ENCODE data around the gene ZNF85. TPM values are rescaled to one million over a fixed set of nuclear protein-coding genes. Genes with fewer than 3 reads are reported as not detected.

The ZNF85 gene
- total and polyA plus RNA-seq, 2 experiments from 2014 or later: 18.3 to 28.8 TPM

GRCh38 chr19:20912973-20913372 is 10.1 kb upstream of the ZNF85 start:
- H2AFZ ChIP-seq: no peak overlapping the region
- H3K9me3 Mint-ChIP-seq: peaks cover 87% of the 10 kb centered on the region
- no peak overlapping the region for H3K4me3 ChIP-seq
- H3K4me1 Mint-ChIP-seq: no peaks in the 10 kb centered on the region; the same call in 2 of the 3 replicates
- H3K9me2 ChIP-seq (ENCODE audit: insufficient read depth): no peaks in the 10 kb centered on the region
- no peak for DNase-seq (ENCODE audit: low spot score)
- no peak overlapping the region for H3K4me3 Mint-ChIP-seq
- H3K27me3 Mint-ChIP-seq (ENCODE audit: insufficient read depth, low read depth, poor library complexity): peaks cover 21% of the 10 kb centered on the region
- no peaks in the 10 kb centered on the region for H3K79me2 ChIP-seq (replicated peaks; ENCODE audit: insufficient read depth)
- no peaks in the 10 kb centered on the region for H3K4me1 ChIP-seq (ENCODE audit: insufficient read depth)
- TF ChIP-seq, protein P1, sequence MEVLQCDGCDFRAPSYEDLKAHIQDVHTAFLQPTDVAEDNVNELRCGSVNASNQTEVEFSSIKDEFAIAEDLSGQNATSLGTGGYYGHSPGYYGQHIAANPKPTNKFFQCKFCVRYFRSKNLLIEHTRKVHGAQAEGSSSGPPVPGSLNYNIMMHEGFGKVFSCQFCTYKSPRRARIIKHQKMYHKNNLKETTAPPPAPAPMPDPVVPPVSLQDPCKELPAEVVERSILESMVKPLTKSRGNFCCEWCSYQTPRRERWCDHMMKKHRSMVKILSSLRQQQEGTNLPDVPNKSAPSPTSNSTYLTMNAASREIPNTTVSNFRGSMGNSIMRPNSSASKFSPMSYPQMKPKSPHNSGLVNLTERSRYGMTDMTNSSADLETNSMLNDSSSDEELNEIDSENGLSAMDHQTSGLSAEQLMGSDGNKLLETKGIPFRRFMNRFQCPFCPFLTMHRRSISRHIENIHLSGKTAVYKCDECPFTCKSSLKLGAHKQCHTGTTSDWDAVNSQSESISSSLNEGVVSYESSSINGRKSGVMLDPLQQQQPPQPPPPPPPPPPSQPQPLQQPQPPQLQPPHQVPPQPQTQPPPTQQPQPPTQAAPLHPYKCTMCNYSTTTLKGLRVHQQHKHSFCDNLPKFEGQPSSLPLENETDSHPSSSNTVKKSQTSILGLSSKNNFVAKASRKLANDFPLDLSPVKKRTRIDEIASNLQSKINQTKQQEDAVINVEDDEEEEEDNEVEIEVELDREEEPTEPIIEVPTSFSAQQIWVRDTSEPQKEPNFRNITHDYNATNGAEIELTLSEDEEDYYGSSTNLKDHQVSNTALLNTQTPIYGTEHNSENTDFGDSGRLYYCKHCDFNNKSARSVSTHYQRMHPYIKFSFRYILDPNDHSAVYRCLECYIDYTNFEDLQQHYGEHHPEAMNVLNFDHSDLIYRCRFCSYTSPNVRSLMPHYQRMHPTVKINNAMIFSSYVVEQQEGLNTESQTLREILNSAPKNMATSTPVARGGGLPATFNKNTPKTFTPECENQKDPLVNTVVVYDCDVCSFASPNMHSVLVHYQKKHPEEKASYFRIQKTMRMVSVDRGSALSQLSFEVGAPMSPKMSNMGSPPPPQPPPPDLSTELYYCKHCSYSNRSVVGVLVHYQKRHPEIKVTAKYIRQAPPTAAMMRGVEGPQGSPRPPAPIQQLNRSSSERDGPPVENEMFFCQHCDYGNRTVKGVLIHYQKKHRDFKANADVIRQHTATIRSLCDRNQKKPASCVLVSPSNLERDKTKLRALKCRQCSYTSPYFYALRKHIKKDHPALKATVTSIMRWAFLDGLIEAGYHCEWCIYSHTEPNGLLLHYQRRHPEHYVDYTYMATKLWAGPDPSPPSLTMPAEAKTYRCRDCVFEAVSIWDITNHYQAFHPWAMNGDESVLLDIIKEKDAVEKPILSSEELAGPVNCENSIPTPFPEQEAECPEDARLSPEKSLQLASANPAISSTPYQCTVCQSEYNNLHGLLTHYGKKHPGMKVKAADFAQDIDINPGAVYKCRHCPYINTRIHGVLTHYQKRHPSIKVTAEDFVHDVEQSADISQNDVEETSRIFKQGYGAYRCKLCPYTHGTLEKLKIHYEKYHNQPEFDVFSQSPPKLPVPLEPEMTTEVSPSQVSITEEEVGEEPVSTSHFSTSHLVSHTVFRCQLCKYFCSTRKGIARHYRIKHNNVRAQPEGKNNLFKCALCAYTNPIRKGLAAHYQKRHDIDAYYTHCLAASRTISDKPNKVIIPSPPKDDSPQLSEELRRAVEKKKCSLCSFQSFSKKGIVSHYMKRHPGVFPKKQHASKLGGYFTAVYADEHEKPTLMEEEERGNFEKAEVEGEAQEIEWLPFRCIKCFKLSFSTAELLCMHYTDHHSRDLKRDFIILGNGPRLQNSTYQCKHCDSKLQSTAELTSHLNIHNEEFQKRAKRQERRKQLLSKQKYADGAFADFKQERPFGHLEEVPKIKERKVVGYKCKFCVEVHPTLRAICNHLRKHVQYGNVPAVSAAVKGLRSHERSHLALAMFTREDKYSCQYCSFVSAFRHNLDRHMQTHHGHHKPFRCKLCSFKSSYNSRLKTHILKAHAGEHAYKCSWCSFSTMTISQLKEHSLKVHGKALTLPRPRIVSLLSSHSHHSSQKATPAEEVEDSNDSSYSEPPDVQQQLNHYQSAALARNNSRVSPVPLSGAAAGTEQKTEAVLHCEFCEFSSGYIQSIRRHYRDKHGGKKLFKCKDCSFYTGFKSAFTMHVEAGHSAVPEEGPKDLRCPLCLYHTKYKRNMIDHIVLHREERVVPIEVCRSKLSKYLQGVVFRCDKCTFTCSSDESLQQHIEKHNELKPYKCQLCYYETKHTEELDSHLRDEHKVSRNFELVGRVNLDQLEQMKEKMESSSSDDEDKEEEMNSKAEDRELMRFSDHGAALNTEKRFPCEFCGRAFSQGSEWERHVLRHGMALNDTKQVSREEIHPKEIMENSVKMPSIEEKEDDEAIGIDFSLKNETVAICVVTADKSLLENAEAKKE (CRISPR knock-in tag; IDR thresholded peaks at IDR 0.05): no peak
- TF ChIP-seq EZH2phosphoT487 (IDR thresholded peaks at IDR 0.05; ENCODE audit: unreplicated experiment) (no peak), REST (IDR thresholded peaks at IDR 0.05; ENCODE audit: unreplicated experiment) (no peak), CREB1 (CRISPR knock-in tag; IDR thresholded peaks at IDR 0.05; ENCODE audit: low read depth) (no peak), NANOG (IDR thresholded peaks at IDR 0.05; ENCODE audit: borderline replicate concordance) (no peak), POLR2AphosphoS5 (IDR thresholded peaks at IDR 0.05; ENCODE audit: low read depth) (no peak), EZH2 (IDR thresholded peaks at IDR 0.05; ENCODE audit: low read depth, unreplicated experiment) (no peak), JUNB (IDR thresholded peaks at IDR 0.05; ENCODE audit: unreplicated experiment) (no peak), ZNF114 (CRISPR knock-in tag; IDR thresholded peaks at IDR 0.05) (no peak), STAT1 (IDR thresholded peaks at IDR 0.05; ENCODE audit: unreplicated experiment) (no peak), ZNF331 (CRISPR knock-in tag; IDR thresholded peaks at IDR 0.05; ENCODE audit: low read depth) (no peak)
- TF ChIP-seq, protein P2, sequence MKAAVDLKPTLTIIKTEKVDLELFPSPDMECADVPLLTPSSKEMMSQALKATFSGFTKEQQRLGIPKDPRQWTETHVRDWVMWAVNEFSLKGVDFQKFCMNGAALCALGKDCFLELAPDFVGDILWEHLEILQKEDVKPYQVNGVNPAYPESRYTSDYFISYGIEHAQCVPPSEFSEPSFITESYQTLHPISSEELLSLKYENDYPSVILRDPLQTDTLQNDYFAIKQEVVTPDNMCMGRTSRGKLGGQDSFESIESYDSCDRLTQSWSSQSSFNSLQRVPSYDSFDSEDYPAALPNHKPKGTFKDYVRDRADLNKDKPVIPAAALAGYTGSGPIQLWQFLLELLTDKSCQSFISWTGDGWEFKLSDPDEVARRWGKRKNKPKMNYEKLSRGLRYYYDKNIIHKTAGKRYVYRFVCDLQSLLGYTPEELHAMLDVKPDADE (IDR thresholded peaks at IDR 0.05): no peak
- TF ChIP-seq, protein P3, sequence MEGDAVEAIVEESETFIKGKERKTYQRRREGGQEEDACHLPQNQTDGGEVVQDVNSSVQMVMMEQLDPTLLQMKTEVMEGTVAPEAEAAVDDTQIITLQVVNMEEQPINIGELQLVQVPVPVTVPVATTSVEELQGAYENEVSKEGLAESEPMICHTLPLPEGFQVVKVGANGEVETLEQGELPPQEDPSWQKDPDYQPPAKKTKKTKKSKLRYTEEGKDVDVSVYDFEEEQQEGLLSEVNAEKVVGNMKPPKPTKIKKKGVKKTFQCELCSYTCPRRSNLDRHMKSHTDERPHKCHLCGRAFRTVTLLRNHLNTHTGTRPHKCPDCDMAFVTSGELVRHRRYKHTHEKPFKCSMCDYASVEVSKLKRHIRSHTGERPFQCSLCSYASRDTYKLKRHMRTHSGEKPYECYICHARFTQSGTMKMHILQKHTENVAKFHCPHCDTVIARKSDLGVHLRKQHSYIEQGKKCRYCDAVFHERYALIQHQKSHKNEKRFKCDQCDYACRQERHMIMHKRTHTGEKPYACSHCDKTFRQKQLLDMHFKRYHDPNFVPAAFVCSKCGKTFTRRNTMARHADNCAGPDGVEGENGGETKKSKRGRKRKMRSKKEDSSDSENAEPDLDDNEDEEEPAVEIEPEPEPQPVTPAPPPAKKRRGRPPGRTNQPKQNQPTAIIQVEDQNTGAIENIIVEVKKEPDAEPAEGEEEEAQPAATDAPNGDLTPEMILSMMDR (conservative IDR thresholded peaks at IDR 0.05; ENCODE audit: low read depth in 2 of 2): no peak
- H3K27ac Mint-ChIP-seq: no peak overlapping the region
- no peaks in the 10 kb centered on the region for H3K27me3 ChIP-seq (ENCODE audit: insufficient read depth)
- no peaks in the 10 kb centered on the region for H4K20me1 ChIP-seq (replicated peaks; ENCODE audit: insufficient read depth)
- H3K36me3 ChIP-seq (ENCODE audit: insufficient read depth): no peaks in the 10 kb centered on the region
- H3K4me2 ChIP-seq: no peak overlapping the region
- H3K36me3 Mint-ChIP-seq (ENCODE audit: low read depth): peaks cover 57% of the 10 kb centered on the region
- H3F3A ChIP-seq (replicated peaks; ENCODE audit: low read depth): no peaks in the 10 kb centered on the region
- ATAC-seq: no peak
- no peak overlapping the region for H3K27ac ChIP-seq (ENCODE audit: low read depth)

All from GM23338 (cell line).